WI38 (cell line): ENCODE measurements around the gene EYA2.

Source experiments
- H3K4me3 ChIP-seq: 2 replicates; pipeline ENCODE4 v1.5.1; 2011; ENCODE audit warnings: low read depth, mild to moderate bottlenecking, control low read depth, low read length
- TF ChIP-seq, protein P1 (sequence below): IDR thresholded peaks from 2 replicates; pipeline ENCODE4 v1.5.1; 2012; ENCODE audit warnings: low read depth, mild to moderate bottlenecking, control low read depth, low read length

Gene EYA2

DNA sequence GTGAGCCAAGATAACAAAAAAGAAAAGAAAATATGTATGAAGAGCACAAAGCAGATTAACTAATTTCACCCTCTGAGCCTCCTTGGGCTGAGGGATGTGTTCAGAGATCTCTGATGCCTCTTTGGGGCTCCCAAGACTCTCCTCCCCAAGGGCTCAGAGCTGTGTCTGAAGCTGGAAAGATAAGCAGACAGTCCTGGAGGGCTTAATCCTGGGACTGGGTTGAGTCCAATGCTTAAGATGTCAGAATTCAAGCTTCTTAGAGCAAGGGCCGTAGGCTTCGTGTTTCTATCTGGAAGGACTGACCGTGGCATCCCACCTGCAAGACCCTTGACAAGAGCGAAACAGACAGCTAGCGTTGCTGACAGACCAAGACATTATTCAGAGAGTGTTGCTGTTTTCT, 232.9 kb downstream of the EYA2 start:
- TF ChIP-seq, protein P1, sequence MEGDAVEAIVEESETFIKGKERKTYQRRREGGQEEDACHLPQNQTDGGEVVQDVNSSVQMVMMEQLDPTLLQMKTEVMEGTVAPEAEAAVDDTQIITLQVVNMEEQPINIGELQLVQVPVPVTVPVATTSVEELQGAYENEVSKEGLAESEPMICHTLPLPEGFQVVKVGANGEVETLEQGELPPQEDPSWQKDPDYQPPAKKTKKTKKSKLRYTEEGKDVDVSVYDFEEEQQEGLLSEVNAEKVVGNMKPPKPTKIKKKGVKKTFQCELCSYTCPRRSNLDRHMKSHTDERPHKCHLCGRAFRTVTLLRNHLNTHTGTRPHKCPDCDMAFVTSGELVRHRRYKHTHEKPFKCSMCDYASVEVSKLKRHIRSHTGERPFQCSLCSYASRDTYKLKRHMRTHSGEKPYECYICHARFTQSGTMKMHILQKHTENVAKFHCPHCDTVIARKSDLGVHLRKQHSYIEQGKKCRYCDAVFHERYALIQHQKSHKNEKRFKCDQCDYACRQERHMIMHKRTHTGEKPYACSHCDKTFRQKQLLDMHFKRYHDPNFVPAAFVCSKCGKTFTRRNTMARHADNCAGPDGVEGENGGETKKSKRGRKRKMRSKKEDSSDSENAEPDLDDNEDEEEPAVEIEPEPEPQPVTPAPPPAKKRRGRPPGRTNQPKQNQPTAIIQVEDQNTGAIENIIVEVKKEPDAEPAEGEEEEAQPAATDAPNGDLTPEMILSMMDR: no peak
- no peak overlapping the region for H3K4me3 ChIP-seq

DNA sequence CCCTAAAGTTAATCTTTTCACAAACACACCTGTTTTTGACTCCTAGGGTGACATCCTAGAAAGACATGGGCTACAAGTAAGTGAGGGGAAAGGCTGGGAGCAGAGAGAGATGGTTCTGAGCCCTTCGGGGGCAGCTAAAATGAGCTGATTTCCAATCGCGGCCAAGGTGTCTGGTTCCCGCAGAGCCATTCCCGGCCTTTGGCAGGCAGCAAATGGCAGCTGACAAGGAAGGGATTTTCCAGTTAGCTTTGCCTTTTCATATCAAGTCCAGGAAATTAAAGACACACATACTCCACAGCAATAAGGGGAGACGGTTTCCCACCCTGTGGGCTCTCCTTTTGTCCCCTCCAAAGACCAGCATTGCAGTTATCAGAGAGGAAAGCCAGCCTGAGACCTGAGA, 233.4 kb downstream of the EYA2 start:
- TF ChIP-seq, protein P1: no peak

DNA sequence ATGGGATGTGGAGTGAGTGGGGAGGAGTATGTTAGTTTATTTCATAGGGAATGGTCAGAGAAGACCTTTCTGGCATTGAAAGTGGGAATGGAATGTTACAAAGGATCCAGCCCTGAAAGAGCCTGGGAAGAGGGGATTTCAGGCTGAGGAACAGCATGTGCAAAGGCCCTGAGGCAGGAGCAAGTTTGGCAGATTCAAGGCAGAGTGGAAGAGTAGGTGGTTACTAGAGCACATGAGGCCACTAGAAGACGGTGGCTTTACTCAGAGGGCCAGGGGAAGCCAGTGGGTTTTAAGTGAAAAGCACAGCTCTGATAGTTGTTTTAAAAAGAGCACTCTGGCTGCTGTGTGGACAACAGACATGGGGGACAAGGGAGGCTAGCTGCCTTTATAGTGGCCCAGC, 234.7 kb downstream of the EYA2 start:
- TF ChIP-seq, protein P1: no peak

More for the DNA sequence above, 233.4 kb downstream of the EYA2 start:
- H3K4me3 ChIP-seq: no peak overlapping the region

DNA sequence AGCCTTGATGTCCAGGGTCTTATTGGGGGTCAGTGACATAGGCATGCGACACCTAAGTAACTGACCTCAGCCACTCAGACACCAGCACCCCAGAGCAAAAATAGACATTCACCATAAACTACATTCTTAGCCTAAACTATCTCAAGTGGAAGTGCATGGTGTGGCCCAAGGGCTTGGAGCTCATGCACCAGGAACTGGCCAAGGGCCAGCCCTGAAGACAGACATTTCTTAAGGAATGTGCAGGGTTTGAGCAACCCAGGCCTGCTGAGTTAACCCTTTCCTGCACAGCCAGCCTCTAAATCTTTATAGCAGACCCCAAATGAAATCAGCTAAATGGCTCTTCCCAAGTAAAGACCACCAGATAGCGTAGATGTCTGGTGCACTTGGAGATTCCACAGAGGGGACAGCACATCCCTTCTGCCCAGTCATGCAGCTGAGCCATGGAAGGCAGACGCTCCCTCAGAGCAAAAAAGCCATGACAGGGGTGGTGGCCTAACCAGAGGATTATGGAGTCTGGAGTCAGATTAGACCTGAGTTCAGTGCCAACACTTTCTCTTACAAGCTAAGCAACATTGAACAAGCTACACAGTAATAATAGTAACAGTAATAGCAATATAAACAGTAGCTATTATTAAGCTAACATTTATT, 239.3 kb downstream of the EYA2 start:
- no peak overlapping the region for H3K4me3 ChIP-seq
- TF ChIP-seq, protein P1: no peak

More for the DNA sequence above, 234.7 kb downstream of the EYA2 start:
- H3K4me3 ChIP-seq: no peak overlapping the region

DNA sequence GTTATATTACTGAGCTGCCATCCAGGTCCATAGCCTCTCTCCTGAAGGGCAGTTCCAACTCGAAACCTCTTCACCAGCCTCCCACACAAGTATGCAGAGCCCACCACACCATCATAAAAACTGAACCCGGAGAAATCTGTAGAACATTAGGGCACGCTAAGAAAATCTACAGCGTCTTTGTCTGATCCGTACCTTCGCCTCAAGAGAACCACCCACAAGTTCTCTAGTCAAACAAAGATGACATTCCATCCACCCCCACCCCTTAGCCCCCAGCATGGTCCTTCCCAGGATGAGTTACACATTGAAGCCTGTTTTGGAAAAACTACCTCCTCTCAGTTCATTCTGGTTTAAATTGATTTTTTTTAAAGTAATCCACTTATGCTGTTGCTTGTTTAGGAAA, 242.1 kb downstream of the EYA2 start:
- H3K4me3 ChIP-seq: no peak overlapping the region
- TF ChIP-seq, protein P1: no peak

DNA sequence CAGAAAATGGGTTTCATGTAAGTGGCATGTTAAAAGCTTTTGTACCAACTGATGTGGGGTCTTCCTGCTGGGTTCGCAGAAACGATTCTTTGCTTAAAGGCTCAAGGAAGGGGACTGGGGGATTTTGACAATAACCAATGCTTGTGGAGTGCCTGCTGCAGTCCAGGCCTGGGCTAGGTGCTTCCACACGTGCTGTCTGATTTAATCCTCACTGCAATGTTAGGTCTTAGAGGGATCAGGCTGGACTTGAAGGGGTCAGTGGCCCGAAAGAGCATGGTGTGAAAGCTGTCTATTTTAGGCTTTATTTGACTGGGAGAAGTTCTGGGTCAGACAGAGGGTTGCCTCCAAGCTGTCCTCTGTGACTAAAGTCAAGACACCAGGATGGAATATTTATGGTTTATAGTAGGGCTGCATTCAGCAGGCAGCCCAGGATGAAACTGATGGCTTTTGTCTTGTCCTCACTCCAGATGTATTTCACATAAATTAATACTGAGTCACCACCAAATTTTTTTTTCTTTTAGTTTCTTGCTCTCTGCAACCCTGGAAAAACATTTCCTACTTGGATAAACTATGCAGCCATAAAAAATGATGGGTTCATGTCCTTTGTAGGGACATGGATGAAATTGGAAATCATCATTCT, 242.7 kb downstream of the EYA2 start:
- H3K4me3 ChIP-seq: no peak overlapping the region
- TF ChIP-seq, protein P1: no peak

DNA sequence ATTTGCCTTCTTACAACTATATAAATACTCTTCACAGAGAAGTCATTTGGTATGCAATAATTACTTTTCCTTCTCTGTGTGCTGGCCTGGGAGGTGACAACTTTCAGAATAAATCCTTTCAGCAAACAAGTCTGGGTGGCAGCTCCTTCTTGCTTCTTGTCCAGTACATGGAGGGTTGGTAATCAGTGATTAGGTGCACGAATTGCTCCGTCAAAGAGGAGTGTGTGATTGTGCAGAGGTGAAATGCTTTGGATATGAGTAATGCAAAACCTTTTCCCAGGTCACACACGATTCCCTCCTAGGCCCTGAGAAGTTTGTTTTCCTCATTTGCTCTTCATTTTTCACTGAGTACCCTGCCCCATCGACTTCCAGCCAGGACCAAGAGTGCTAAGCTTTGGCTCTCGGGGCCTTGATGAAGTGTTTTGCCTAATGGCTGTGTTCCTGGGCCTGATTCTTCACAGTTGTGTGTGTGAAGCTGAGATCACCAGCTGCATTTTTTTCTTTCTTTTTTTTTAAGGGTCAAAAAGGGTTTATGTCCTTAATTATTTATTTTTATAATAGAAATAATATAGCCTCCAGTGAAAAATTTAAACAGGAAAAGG, 245.4 kb downstream of the EYA2 start:
- TF ChIP-seq, protein P1: no peak
- no peak overlapping the region for H3K4me3 ChIP-seq
